Endodermal cell (in vitro differentiated cells): ENCODE measurements around the gene TDRKH. TPM values are rescaled to one million over a fixed set of nuclear protein-coding genes. Genes with fewer than 3 reads are reported as not detected.

ENCODE experiments used
- DNase-seq: peaks from one replicate; pipeline ENCODE4 v3.0.0-alpha.2; 2017
- H3K27ac ChIP-seq: 2 replicates; pipeline ENCODE4 v1.5.1; 2013; ENCODE audit warnings: mild to moderate bottlenecking, low read depth, low read length, moderate library complexity
- H3K27me3 ChIP-seq: 2 replicates; pipeline ENCODE4 v1.6.1; 2013; ENCODE audit warnings: mild to moderate bottlenecking, low read length, moderate library complexity; ENCODE audit not compliant: insufficient read depth, control insufficient read depth, poor library complexity, severe bottlenecking
- H3K36me3 ChIP-seq: 2 replicates; pipeline ENCODE4 v1.7.0; 2013; ENCODE audit warnings: mild to moderate bottlenecking, low read length, moderate library complexity; ENCODE audit not compliant: control insufficient read depth, insufficient read depth
- H3K4me1 ChIP-seq: one replicate; pipeline ENCODE4 v1.7.0; 2013; ENCODE audit warnings: low read length; ENCODE audit not compliant: control insufficient read depth, insufficient read depth
- H3K4me3 ChIP-seq: 2 replicates; pipeline ENCODE4 v1.5.1; 2013; ENCODE audit warnings: mild to moderate bottlenecking, low read length, moderate library complexity
- H3K9ac ChIP-seq: 2 replicates; pipeline ENCODE4 v1.6.1; 2013; ENCODE audit warnings: mild to moderate bottlenecking, low read length, moderate library complexity; ENCODE audit not compliant: poor library complexity, severe bottlenecking; ENCODE audit errors: extremely low read depth
- H3K9me3 ChIP-seq: 2 replicates; pipeline ENCODE4 v1.6.1; 2013; ENCODE audit warnings: mild to moderate bottlenecking, low read length, moderate library complexity; ENCODE audit not compliant: control insufficient read depth
- H3K27ac Mint-ChIP-seq: 2 replicates; pipeline ENCODE4 v1.8.0; 2020; ENCODE audit warnings: mixed read lengths
- H3K27me3 Mint-ChIP-seq: 2 replicates; pipeline ENCODE4 v1.8.0; 2021; ENCODE audit warnings: mild to moderate bottlenecking, mixed read lengths; ENCODE audit not compliant: insufficient read depth
- H3K36me3 Mint-ChIP-seq: 2 replicates; pipeline ENCODE4 v1.8.0; 2020; ENCODE audit warnings: low read depth, mixed read lengths
- H3K4me1 Mint-ChIP-seq: 2 replicates; pipeline ENCODE4 v1.8.0; 2020; ENCODE audit warnings: mixed read lengths
- H3K4me3 Mint-ChIP-seq: 2 replicates; pipeline ENCODE4 v1.8.0; 2020; ENCODE audit warnings: mild to moderate bottlenecking, moderate library complexity, mixed read lengths
- H3K9me3 Mint-ChIP-seq: 2 replicates; pipeline ENCODE4 v1.8.0; 2020; ENCODE audit warnings: mild to moderate bottlenecking, mixed read lengths
- WGBS, 2 experiments: methylation state at CpG; one replicate each; pipeline versions ENCODE4 v1.1.5 to v1.1.7; 2013; ENCODE audit warnings: missing lambda C conversion rate in 2 of 2, mixed read lengths in 1 of 2; ENCODE audit not compliant: insufficient coverage in 1 of 2, insufficient read length in 1 of 2; 5-methylcytosine and 5-hydroxymethylcytosine counted together
- total RNA-seq, 2 donors: library from RNA; stranded (reverse); fragmentation: NEBNext Ultra II Directional in 1 of 2; extraction: Animal tissue kit (Norgen Biotek cat#: 25700) in 1 of 2; gene quantifications; 2 replicates in 1 of 2; 3 replicates in 1 of 2; pipeline ENCODE4 v1.2.1, GENCODE V29; 2021
- TF ChIP-seq, protein P1 (sequence below): fragments of 200-600 bp; sonication (generic); conservative IDR thresholded peaks from 2 replicates; pipeline ENCODE4 v1.5.0; 2021; ENCODE audit warnings: antibody characterized with exemption, mild to moderate bottlenecking

The TDRKH gene
- total RNA-seq, 2 donors from 2014 or later = 14.9 to 15.0 TPM

DNA sequence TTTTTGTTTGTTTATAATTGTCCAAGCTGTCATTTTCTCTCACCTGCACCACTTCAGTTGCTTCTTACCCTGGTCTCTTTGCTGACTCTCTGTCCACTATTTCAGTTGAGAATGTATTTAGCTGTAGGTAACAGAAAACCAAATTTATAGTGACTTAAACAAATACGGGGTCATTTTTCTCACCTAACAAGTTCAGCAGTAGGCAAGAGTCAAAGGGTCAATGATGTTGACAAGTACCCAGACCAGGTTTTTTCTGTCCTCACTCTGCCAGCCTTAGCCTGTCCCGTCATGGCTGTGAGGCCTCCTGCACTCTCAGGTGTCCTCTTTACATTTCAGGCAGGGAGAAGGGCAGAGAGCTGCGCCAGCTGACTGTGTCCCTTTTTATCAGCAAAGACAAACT, 57.2 kb downstream of the TDRKH start:
- H3K27ac Mint-ChIP-seq = no peak overlapping the region

DNA sequence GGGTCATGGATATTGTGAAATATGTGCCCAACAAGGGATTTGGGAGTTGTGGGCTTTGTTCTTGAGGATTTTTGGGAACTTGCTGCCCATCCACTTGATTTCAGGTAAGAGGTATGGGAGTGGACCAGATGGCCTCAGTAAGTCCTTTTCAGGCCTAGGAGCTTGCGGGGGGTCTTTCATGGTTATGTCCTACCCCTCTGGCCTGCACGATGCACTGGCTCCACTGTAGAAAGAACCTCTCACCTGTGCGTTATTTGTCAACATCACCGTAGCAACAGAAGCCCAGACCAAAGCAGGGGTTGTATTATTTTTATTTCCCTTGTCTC, 60.4 kb downstream of the TDRKH start:
- Histone ChIP-seq H3K9ac (no peak overlapping the region), H3K4me1 (no peaks in the 10 kb centered on the region), H3K27ac (no peak overlapping the region), H3K9me3 (no peaks in the 10 kb centered on the region), H3K36me3 (no peaks in the 10 kb centered on the region), H3K27me3 (peaks cover 13% of the 10 kb centered on the region), H3K4me3 (no peak overlapping the region)
- WGBS, 2 experiments = 82 to 95% methylated on average over 4 of the region's 4 CpGs
- no peak overlapping the region for H3K4me3 Mint-ChIP-seq
- TF ChIP-seq, protein P1, sequence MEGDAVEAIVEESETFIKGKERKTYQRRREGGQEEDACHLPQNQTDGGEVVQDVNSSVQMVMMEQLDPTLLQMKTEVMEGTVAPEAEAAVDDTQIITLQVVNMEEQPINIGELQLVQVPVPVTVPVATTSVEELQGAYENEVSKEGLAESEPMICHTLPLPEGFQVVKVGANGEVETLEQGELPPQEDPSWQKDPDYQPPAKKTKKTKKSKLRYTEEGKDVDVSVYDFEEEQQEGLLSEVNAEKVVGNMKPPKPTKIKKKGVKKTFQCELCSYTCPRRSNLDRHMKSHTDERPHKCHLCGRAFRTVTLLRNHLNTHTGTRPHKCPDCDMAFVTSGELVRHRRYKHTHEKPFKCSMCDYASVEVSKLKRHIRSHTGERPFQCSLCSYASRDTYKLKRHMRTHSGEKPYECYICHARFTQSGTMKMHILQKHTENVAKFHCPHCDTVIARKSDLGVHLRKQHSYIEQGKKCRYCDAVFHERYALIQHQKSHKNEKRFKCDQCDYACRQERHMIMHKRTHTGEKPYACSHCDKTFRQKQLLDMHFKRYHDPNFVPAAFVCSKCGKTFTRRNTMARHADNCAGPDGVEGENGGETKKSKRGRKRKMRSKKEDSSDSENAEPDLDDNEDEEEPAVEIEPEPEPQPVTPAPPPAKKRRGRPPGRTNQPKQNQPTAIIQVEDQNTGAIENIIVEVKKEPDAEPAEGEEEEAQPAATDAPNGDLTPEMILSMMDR = no peak
- peaks cover 28% of the 10 kb centered on the region for H3K27me3 Mint-ChIP-seq
- peaks cover 8% of the 10 kb centered on the region for H3K4me1 Mint-ChIP-seq
- no peak overlapping the region for H3K27ac Mint-ChIP-seq
- no peak for DNase-seq
- H3K36me3 Mint-ChIP-seq = no peaks in the 10 kb centered on the region
- no peaks in the 10 kb centered on the region for H3K9me3 Mint-ChIP-seq

More for the DNA sequence above, 57.2 kb downstream of the TDRKH start:
- Histone ChIP-seq H3K9me3 (peaks cover 16% of the 10 kb centered on the region), H3K27ac (no peak overlapping the region), H3K27me3 (no peaks in the 10 kb centered on the region), H3K4me3 (no peak overlapping the region), H3K4me1 (no peaks in the 10 kb centered on the region), H3K9ac (no peak overlapping the region), H3K36me3 (no peaks in the 10 kb centered on the region)
- peaks cover 16% of the 10 kb centered on the region for H3K9me3 Mint-ChIP-seq
- TF ChIP-seq, protein P1 = no peak
- no peaks in the 10 kb centered on the region for H3K36me3 Mint-ChIP-seq
- peaks cover 10% of the 10 kb centered on the region for H3K27me3 Mint-ChIP-seq
- no peak overlapping the region for H3K4me3 Mint-ChIP-seq
- DNase-seq = no peak
- peaks cover 7% of the 10 kb centered on the region for H3K4me1 Mint-ChIP-seq
- WGBS, 2 experiments = 88 to 97% methylated on average over 2 to 3 of the region's 3 CpGs

DNA sequence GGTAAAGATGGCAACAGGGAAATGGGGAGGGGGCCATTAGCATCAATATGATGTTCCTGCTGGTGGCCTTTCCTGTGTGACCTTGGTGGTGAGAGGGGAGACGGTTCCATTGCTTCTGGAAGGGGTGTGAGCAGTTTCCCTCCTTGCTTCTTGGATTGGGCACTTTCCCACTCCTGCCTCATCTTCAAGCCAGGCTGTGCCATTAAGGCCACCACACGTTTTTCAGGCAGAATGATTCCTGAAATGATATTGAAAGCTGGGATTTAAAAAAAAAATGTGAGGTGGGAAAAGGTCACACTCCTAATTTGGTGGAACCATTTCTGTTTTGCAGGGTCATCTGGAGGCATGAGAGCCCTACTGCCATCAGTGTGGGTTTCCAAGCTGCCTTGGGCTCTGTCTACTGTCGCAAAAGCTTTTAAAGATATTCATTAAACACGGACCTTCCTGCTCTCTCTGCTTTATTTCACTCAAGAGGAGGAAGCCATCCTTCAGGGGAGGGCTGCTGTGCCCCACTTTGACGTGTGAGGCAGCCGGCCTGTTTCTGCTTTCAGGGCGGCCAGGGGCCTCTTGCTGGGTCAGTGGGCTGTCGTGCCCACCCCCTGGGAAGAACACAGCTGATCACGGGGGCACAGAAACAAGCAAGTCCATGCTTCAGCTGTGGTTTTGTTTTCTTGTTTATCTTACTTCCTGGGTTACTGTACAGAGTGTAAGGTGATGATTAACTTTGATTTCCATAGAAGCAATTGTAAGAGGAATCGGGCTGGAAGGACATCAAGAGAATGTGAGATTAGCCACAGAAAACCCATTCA, 60.9 kb downstream of the TDRKH start:
- Histone ChIP-seq H3K4me1 (no peaks in the 10 kb centered on the region), H3K9me3 (no peaks in the 10 kb centered on the region), H3K27ac (no peak overlapping the region), H3K9ac (no peak overlapping the region), H3K27me3 (peaks cover 13% of the 10 kb centered on the region), H3K4me3 (no peak overlapping the region), H3K36me3 (no peaks in the 10 kb centered on the region)
- peaks cover 8% of the 10 kb centered on the region for H3K4me1 Mint-ChIP-seq
- TF ChIP-seq, protein P1 = no peak
- H3K27ac Mint-ChIP-seq = no peak overlapping the region
- 81 to 84% methylated on average over 8 to 10 of the region's 10 CpGs for WGBS, 2 experiments
- H3K36me3 Mint-ChIP-seq = no peaks in the 10 kb centered on the region
- no peak overlapping the region for H3K4me3 Mint-ChIP-seq
- peaks cover 30% of the 10 kb centered on the region for H3K27me3 Mint-ChIP-seq
- no peak for DNase-seq
- no peaks in the 10 kb centered on the region for H3K9me3 Mint-ChIP-seq
